GM12892 (cell line): ENCODE measurements around the gene RAB37.

ENCODE experiments used
- POLR2A ChIP-seq: IDR thresholded peaks from 2 replicates; pipeline ENCODE4 v1.6.1; 2011; ENCODE audit warnings: low read depth, low read length, control low read depth
- POLR2AphosphoS5 ChIP-seq: IDR thresholded peaks from 2 replicates; pipeline ENCODE4 v1.6.1; 2011; ENCODE audit warnings: low read depth, low read length, control low read depth
- TAF1 ChIP-seq: IDR thresholded peaks from 2 replicates; pipeline ENCODE4 v1.6.1; 2011; ENCODE audit warnings: low read depth, mild to moderate bottlenecking, control low read depth, low read length, borderline replicate concordance

- TF ChIP-seq POLR2A = no peak
- no peak for TF ChIP-seq TAF1
- TF ChIP-seq POLR2AphosphoS5 = no peak
Observed at GRCh38 chr17:74760404-74761105, 23.5 kb downstream of the RAB37 start.
